Fibroblast of lung (primary cell): Measurements from ENCODE around the gene HS3ST2.

Experiments used
- EZH2 ChIP-seq: IDR thresholded peaks from 2 replicates; pipeline ENCODE4 v1.5.1; 2012; ENCODE audit warnings: low read length, control low read depth, mild to moderate bottlenecking; ENCODE audit errors: missing control alignments
- TF ChIP-seq, protein P1 (sequence below), 2 donors: IDR thresholded peaks in 1 of 2; conservative IDR thresholded peaks in 1 of 2; 1 replicate in 1 of 2; 2 replicates in 1 of 2; pipeline ENCODE4 v1.5.1; 2011 to 2012; ENCODE audit warnings: low read length in 2 of 2, control low read depth in 1 of 2, inconsistent platforms in 1 of 2, low read depth in 1 of 2, mild to moderate bottlenecking in 1 of 2

DNA sequence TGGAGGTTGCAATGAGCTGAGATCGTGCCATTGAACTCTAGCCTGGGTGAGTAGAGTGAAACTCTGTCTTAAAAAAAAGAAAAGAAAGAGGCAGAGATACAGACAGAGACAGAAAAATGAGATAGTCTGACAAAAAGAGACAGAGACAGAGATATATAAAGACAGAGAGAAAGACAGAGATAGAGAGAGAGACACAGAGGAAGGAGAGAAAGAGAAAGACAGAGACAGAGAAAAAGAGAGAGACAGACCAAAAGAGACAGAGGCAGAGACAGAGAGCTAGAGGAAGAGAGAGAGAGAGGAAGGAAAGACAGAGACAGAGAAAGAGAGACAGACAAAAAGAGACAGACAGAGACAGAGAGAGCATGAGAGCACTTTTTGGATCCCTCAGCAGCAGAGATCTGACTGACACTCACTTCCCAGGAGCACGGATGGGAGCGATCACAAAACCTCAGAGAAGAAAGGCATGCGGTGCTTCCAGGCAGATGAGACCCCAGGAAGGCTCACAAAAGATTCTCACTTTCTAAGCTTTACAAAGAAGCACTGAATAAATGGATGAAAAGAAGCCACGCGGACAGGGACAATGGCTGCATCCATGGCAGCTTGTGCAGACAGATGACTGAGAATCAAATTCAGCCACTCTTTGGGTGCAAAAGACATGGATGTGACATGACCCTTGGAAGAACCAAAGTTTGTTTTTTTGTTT is 38.6 kb upstream of the HS3ST2 start:
- TF ChIP-seq, protein P1, sequence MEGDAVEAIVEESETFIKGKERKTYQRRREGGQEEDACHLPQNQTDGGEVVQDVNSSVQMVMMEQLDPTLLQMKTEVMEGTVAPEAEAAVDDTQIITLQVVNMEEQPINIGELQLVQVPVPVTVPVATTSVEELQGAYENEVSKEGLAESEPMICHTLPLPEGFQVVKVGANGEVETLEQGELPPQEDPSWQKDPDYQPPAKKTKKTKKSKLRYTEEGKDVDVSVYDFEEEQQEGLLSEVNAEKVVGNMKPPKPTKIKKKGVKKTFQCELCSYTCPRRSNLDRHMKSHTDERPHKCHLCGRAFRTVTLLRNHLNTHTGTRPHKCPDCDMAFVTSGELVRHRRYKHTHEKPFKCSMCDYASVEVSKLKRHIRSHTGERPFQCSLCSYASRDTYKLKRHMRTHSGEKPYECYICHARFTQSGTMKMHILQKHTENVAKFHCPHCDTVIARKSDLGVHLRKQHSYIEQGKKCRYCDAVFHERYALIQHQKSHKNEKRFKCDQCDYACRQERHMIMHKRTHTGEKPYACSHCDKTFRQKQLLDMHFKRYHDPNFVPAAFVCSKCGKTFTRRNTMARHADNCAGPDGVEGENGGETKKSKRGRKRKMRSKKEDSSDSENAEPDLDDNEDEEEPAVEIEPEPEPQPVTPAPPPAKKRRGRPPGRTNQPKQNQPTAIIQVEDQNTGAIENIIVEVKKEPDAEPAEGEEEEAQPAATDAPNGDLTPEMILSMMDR (conservative IDR thresholded peaks at IDR 0.05 in 1 of 2, IDR thresholded peaks at IDR 0.05 in 1 of 2; ENCODE audit: low read depth in 1 of 2, low read length in 2 of 2), result no peak
- TF ChIP-seq EZH2, result no peak
